Activated CD4-positive, CD25-positive, alpha-beta regulatory T cell treated with anti-CD3 and anti-CD28 coated beads, Interleukin-2, amount 50 U/mL, for 16 hours (primary cell): Measurements from ENCODE around the gene CYP2D6.

Experiments
- DNase-seq: peaks from one replicate; pipeline ENCODE4 v3.0.0-alpha.2; 2020; ENCODE audit warnings: low read depth, low spot score

CYP2D6 gene

GRCh38 chr22:42084874-42085273, 45.7 kb downstream of the CYP2D6 start:
- no peak for DNase-seq

GRCh38 chr22:42083119-42083518, 47.5 kb downstream of the CYP2D6 start:
- no peak for DNase-seq

- DNase-seq, result no peak
Measured at GRCh38 chr22:42080287-42080686, 50.3 kb downstream of the CYP2D6 start.

- DNase-seq, result peak; percentile 95
Measured at GRCh38 chr22:42079319-42080251, 51.0 kb downstream of the CYP2D6 start, which contains the start of gene SMDT1. Gene SMDT1 (plus strand): TSS chr22:42079700. CDS start chr22:42079769, 69 bp downstream.

- DNase-seq, result no peak
Measured at GRCh38 chr22:42078469-42079318, 51.9 kb downstream of the CYP2D6 start.

- DNase-seq, result no peak
Measured at GRCh38 chr22:42077486-42078125, 53.0 kb downstream of the CYP2D6 start.

- DNase-seq, result no peak
Measured at GRCh38 chr22:42076764-42077485, 53.7 kb downstream of the CYP2D6 start.
